HEK293T (cell line): ENCODE data around the gene GET3.
"Not testable (repeated sequence)": the region's sequence is repeated elsewhere in the genome, so short reads cannot be mapped to it uniquely, and the experiment has no call there.

ENCODE experiments used
- CTCF ChIA-PET: fragments of 350-600 bp; formaldehyde crosslinking; extraction: SDS; loops from one replicate; lab custom pipeline; 2021; ENCODE audit warnings: antibody characterized with exemption, inconsistent platforms; lab: Yijun Ruan, JAX
- POLR2A ChIA-PET: fragments of 350-600 bp; formaldehyde crosslinking; extraction: SDS; loops from one replicate; lab custom pipeline; 2020; ENCODE audit warnings: antibody characterized with exemption, inconsistent platforms; lab: Yijun Ruan, JAX
- DNase-seq: peaks from one replicate; pipeline ENCODE4 v3.0.0; 2012; ENCODE audit warnings: mixed read lengths; ENCODE audit errors: extremely low spot score
- ARNT ChIP-seq: fragments of 450-650 bp; IDR thresholded peaks from 2 replicates; pipeline ENCODE4 v1.6.1; 2017; ENCODE audit warnings: mild to moderate bottlenecking
- BHLHE40 ChIP-seq: fragments of 450-650 bp; IDR thresholded peaks from 2 replicates; pipeline ENCODE4 v1.6.1; 2016; ENCODE audit warnings: mild to moderate bottlenecking, moderate library complexity, borderline replicate concordance
- CTBP1 ChIP-seq: fragments of 450-650 bp; IDR thresholded peaks from 2 replicates; pipeline ENCODE4 v1.6.1; 2016; ENCODE audit warnings: borderline replicate concordance
- ELF4 ChIP-seq: fragments of 450-650 bp; IDR thresholded peaks from 2 replicates; pipeline ENCODE4 v1.6.1; 2017; ENCODE audit warnings: antibody characterized with exemption
- FOXA1 ChIP-seq: fragments of 450-650 bp; IDR thresholded peaks from 2 replicates; pipeline ENCODE4 v1.6.1; 2016; ENCODE audit warnings: mild to moderate bottlenecking
- FOXK2 ChIP-seq: fragments of 450-650 bp; IDR thresholded peaks from 2 replicates; pipeline ENCODE4 v1.6.1; 2016; ENCODE audit warnings: mild to moderate bottlenecking
- FOXM1 ChIP-seq: fragments of 450-650 bp; IDR thresholded peaks from 2 replicates; pipeline ENCODE4 v1.6.1; 2017; ENCODE audit warnings: mild to moderate bottlenecking, borderline replicate concordance
- HDGF ChIP-seq: fragments of 450-650 bp; IDR thresholded peaks from 2 replicates; pipeline ENCODE4 v1.6.1; 2017; ENCODE audit warnings: antibody characterized with exemption, borderline replicate concordance
- L3MBTL2 ChIP-seq: fragments of 450-650 bp; conservative IDR thresholded peaks from 2 replicates; pipeline ENCODE4 v1.6.1; 2016; ENCODE audit warnings: mild to moderate bottlenecking
- LEF1 ChIP-seq: fragments of 450-650 bp; IDR thresholded peaks from 2 replicates; pipeline ENCODE4 v1.6.1; 2017; ENCODE audit warnings: mild to moderate bottlenecking, borderline replicate concordance
- NFRKB ChIP-seq: fragments of 450-650 bp; IDR thresholded peaks from 2 replicates; pipeline ENCODE4 v1.6.1; 2016; ENCODE audit warnings: mild to moderate bottlenecking, moderate library complexity
- SP1 ChIP-seq: fragments of 450-650 bp; IDR thresholded peaks from 2 replicates; pipeline ENCODE4 v1.6.1; 2017
- SUZ12 ChIP-seq: fragments of 450-650 bp; IDR thresholded peaks from 2 replicates; pipeline ENCODE4 v1.6.1; 2016; ENCODE audit warnings: mild to moderate bottlenecking
- TARDBP ChIP-seq: fragments of 450-650 bp; IDR thresholded peaks from 2 replicates; pipeline ENCODE4 v1.6.1; 2016
- ZNF384 ChIP-seq: fragments of 450-650 bp; IDR thresholded peaks from 2 replicates; pipeline ENCODE4 v1.6.1; 2016
- TF ChIP-seq, protein P1 (sequence below): fragments of 450-650 bp; IDR thresholded peaks from 2 replicates; pipeline ENCODE4 v1.6.1; 2016

Gene GET3

DNA sequence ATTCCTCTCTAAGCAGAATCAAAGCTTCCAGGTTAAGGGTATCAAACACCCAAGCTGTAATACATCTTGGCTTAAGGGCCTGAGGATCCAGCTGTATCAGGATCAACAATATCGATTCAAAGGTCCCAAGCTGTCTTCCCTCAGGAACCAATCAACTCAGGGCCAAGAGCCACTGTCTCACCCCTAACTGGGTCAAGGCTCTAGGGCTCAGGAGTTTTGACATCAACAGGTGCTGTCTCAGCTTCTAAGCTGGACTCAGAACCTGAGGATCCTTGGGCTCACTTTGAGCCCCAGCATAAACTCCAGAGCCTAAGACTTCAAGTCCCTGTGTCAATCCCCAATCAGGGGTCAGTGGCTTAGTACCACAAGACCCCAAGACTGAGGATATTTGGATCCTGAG lies 41.8 kb upstream of the GET3 start:
- TF ChIP-seq HDGF = no peak
- no peak for TF ChIP-seq FOXM1
- no peak for TF ChIP-seq CTBP1
- no peak for TF ChIP-seq L3MBTL2
- no peak for TF ChIP-seq SP1
- TF ChIP-seq TARDBP = no peak
- no peak for TF ChIP-seq ZNF384
- TF ChIP-seq SUZ12 = no peak
- no peak for TF ChIP-seq BHLHE40
- TF ChIP-seq ARNT = no peak
- TF ChIP-seq, protein P1, sequence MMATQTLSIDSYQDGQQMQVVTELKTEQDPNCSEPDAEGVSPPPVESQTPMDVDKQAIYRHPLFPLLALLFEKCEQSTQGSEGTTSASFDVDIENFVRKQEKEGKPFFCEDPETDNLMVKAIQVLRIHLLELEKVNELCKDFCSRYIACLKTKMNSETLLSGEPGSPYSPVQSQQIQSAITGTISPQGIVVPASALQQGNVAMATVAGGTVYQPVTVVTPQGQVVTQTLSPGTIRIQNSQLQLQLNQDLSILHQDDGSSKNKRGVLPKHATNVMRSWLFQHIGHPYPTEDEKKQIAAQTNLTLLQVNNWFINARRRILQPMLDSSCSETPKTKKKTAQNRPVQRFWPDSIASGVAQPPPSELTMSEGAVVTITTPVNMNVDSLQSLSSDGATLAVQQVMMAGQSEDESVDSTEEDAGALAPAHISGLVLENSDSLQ = no peak
- no peak for TF ChIP-seq FOXA1
- no peak for TF ChIP-seq LEF1
- TF ChIP-seq ELF4 = no peak
- no peak for TF ChIP-seq FOXK2
- ChIA-PET CTCF (no interaction called here), POLR2A (interaction anchor here (1.6 kb wide), 1 partner anchor 27 kb away, joined by 3 read pairs; no protein-coding TSS in a partner anchor)
- no peak for DNase-seq

DNA sequence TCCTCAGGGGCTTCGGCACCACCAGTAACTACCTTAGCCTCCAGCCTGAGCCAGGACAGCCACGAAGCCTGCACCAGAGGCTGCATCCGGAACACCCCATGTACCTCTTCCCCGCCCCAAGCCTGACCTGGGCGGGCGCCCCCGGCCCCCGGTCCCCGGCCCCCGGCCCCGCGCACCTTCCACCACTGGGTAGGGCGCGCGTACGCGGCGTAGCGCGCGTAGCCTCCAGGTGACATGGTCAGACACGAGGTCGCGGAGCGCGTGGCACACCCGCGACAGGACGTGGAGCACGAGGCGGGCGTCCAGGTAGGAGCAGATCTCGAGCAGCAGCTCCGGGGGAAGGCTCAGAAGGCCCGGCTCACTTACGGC lies 41.3 kb upstream of the GET3 start:
- POLR2A ChIA-PET = interaction anchor here (0.6 to 1.8 kb wide), 4 partner anchors 15 to 41 kb away, joined by 3 to 6 read pairs (median 4); partner anchors contain the start of gene GET3
- TF ChIP-seq ZNF384 = no peak
- CTCF ChIA-PET = interaction anchor here (1.8 kb wide), 1 partner anchor 71 kb away, joined by 4 read pairs; no protein-coding TSS in a partner anchor
- DNase-seq = no peak

DNA sequence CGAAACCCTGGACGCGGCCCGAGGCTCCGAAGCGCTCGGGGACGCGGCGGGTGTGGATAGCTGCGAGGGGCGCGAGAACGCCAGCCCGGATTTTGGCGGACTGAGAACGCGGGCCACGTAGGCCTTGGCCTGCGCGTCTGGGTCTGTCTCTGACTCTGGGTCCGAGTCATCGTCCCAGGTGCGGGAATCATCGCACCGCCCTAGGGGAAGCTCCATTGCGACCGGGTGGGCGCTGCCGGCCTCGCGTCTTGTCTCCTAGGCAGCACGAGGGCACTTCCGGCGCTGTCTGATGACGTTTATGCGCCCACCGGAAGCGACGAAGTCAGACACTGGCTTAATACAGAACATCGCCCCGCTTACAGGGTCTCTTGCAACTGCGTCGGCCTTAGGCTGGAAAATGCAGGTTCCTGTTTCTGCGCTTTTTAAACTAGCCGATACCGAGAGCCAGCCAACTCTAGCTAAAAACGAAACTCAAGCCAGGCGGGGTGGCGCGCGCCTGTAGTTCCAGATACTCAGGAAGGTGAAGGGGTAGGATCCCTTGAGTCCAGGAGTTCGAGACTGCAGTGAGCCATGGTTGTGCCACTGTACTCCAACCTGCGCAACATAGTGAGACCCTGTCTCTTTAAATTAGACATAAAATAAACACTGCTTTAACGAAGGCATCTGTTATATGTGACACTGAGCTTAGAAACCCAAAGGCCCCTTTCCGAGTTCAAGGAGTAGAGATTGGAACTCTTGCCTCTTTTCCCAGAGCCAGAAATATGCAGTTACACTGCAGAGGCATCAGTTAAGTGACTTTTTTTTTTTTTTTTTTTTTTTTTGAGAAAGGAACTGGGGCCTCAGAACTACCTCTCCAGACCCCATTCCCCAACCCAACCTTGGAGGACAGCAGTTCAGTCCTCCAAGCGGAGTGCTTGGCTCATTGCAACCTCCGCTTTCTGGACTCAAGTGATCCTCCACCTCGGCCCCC lies 40.6 kb upstream of the GET3 start, which contains the start of gene FBXW9:
Gene FBXW9, minus strand, starts transcription at position 266 of the 970 bp plus-strand sequence. Its CDS starts 50 bp downstream, at position 216.
- ChIA-PET POLR2A (interaction anchor here (0.6 to 1.8 kb wide), 6 partner anchors 9 to 41 kb away, joined by 3 to 6 read pairs (median 4); partner anchors contain the start of gene GET3), CTCF (interaction anchor here (1.8 kb wide), 1 partner anchor 70 kb away, joined by 4 read pairs; no protein-coding TSS in a partner anchor)
- peak; percentile 96 for DNase-seq
- TF ChIP-seq ARNT (no peak), ZNF384 (peak; percentile 50), FOXA1 (no peak), HDGF (no peak), L3MBTL2 (peak; percentile 67), TARDBP (no peak), ELF4 (peak; percentile 55), SUZ12 (no peak), BHLHE40 (no peak)

DNA sequence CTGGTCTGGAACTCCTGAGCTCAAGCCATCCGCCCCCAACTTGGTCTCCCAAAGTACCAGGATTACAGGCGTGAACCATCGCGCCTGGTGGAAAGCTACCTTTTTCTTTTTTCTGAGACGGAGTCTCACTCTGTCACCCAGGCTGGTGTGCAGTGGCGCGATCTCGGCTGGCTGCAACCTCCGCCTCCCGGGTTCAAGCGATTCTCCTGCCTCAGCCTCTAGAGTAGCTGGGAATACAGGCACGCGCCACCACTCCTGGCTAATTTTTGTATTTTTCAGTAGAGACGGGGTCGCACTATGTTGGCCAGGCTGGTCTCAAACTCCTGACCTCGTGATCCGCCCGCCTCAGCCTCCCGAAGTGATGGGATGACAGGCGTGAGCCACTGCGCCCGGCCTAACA lies 39.9 kb upstream of the GET3 start:
- ChIA-PET CTCF (interaction anchor here (1.8 kb wide), 1 partner anchor 69 kb away, joined by 4 read pairs; no protein-coding TSS in a partner anchor), POLR2A (interaction anchor here (1.0 to 1.8 kb wide), 3 partner anchors 8 to 37 kb away, joined by 3 to 6 read pairs (median 4); no protein-coding TSS in a partner anchor)
- not testable (repeated sequence) for DNase-seq

DNA sequence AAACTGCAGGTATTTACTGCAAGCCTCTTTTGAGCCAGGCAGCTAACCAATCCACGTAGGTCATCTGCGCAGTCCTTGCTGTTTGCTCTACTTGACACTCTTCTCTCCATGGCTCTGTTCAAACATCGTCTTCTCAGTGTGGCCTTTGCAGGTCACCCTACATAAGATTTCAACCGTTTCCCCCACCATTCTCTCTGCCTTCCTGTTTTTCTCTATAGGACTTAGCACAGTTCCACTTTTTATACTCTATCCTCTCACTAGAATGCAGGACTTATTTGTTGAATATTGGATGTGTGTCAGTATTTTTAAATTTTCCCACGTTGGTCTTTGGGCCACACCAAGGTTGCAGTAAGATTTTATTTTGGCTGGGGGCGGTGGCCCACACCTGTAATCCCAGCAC lies 39.2 kb upstream of the GET3 start:
- TF ChIP-seq BHLHE40 (no peak), FOXA1 (no peak), CTBP1 (no peak), SP1 (no peak), FOXM1 (no peak), NFRKB (no peak), SUZ12 (no peak), ELF4 (no peak), HDGF (no peak), TARDBP (no peak), FOXK2 (no peak), ZNF384 (no peak), LEF1 (no peak), ARNT (no peak)
- TF ChIP-seq, protein P1 = no peak
- CTCF ChIA-PET = no interaction called here
- no peak for DNase-seq
- POLR2A ChIA-PET = no interaction called here

DNA sequence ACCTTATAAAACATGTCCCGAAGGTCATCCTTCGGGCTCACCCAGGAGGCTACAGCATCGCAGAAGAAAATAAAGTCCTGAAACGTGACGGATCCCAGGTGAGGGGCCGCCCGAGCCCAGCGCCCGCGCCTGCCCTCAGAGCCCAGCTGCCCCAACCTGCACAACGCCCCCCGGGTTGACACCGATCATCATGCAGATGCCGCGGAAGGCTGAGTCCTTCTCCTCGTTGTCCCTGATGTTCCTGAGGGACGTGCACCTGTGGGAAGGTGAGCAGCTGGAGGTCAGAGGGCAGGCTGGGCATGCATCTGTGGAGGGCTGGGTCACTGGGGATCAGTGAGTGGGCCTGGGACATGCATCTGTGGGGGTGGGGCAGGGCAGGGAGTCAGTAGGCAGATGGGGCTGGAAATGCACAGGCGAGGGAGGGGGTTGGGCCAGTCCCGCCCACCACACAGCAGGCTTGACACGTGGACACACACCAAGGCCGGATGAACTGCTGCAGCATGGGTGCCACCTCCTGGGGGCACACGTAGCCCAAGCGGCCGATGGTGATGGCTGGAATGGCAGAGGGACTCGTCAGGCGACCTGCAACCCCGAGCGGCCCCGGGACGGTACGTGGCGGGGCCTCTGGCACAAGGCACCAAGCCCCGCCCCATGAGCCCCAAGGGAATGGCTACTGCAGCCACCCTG lies 35.6 kb upstream of the GET3 start:
- ChIA-PET POLR2A (no interaction called here), CTCF (no interaction called here)
- no peak for TF ChIP-seq ELF4
- TF ChIP-seq FOXA1 = no peak
- TF ChIP-seq BHLHE40 = no peak
- TF ChIP-seq NFRKB = no peak
- no peak for TF ChIP-seq TARDBP
- TF ChIP-seq ARNT = no peak
- no peak for TF ChIP-seq LEF1
- TF ChIP-seq HDGF = no peak
- no peak for TF ChIP-seq ZNF384
- TF ChIP-seq FOXM1 = no peak
- TF ChIP-seq CTBP1 = no peak
- TF ChIP-seq, protein P1 = no peak
- TF ChIP-seq L3MBTL2 = no peak
- no peak for TF ChIP-seq SP1
- TF ChIP-seq FOXK2 = no peak
- no peak for TF ChIP-seq SUZ12
- DNase-seq = no peak
